Fibroblast of lung (primary cell): ENCODE measurements around the gene DLL1. TPM values are rescaled to one million over a fixed set of nuclear protein-coding genes. Genes with fewer than 3 reads are reported as not detected.

Experiments
- DNase-seq, 2 donors: peaks; one replicate each; pipeline versions ENCODE4 v3.0.0 to v3.0.0-alpha.2; 2010; ENCODE audit warnings: low read depth in 2 of 2
- H2AFZ ChIP-seq: 2 replicates; pipeline ENCODE4 v1.5.1; 2012; ENCODE audit warnings: low read length, control low read depth, inconsistent platforms
- H3K27ac ChIP-seq: 2 replicates; pipeline ENCODE4 v1.5.1; 2011; ENCODE audit warnings: low read length, control low read depth; ENCODE audit not compliant: insufficient read depth
- H3K27me3 ChIP-seq: 2 replicates; pipeline ENCODE4 v1.5.1; 2011; ENCODE audit warnings: mild to moderate bottlenecking, low read length; ENCODE audit not compliant: control insufficient read depth, insufficient read depth
- H3K36me3 ChIP-seq: 2 replicates; pipeline ENCODE4 v1.5.1; 2011; ENCODE audit warnings: low read length; ENCODE audit not compliant: control insufficient read depth, insufficient read depth
- H3K4me1 ChIP-seq: 2 replicates; pipeline ENCODE4 v1.5.1; 2011; ENCODE audit warnings: low read length; ENCODE audit not compliant: control insufficient read depth, insufficient read depth; ENCODE audit errors: extremely low read depth
- H3K4me2 ChIP-seq: 2 replicates; pipeline ENCODE4 v1.5.1; 2011; ENCODE audit warnings: low read length, control low read depth; ENCODE audit not compliant: insufficient read depth; ENCODE audit errors: extremely low read depth
- H3K4me3 ChIP-seq, 4 experiments: fragments of 200-600 bp in 1 of 4; sonication (generic) in 1 of 4; replicated peaks in 1 of 4; 2 replicates each; pipeline ENCODE4 v1.5.1; 2011 to 2016; ENCODE audit warnings: low read length in 4 of 4, low read depth in 3 of 4, mild to moderate bottlenecking in 3 of 4, control low read depth in 2 of 4, inconsistent platforms in 1 of 4, mixed read lengths in 1 of 4; ENCODE audit not compliant: insufficient read depth in 1 of 4; ENCODE audit errors: control extremely low read depth in 1 of 4
- H3K79me2 ChIP-seq: 2 replicates; pipeline ENCODE4 v1.5.1; 2012; ENCODE audit warnings: mild to moderate bottlenecking, low read length, inconsistent platforms; ENCODE audit not compliant: control insufficient read depth, insufficient read depth
- H3K9ac ChIP-seq: 2 replicates; pipeline ENCODE4 v1.5.1; 2011; ENCODE audit warnings: mild to moderate bottlenecking, low read length, control low read depth; ENCODE audit not compliant: insufficient read depth
- H3K9me3 ChIP-seq: 2 replicates; pipeline ENCODE4 v1.5.1; 2012; ENCODE audit warnings: low read depth, low read length; ENCODE audit not compliant: control insufficient read depth, insufficient read depth
- H4K20me1 ChIP-seq: 2 replicates; pipeline ENCODE4 v1.5.1; 2011; ENCODE audit warnings: low read length; ENCODE audit not compliant: control insufficient read depth, insufficient read depth; ENCODE audit errors: extremely low read depth
- CTCF ChIP-seq, 2 donors: IDR thresholded peaks in 1 of 2; conservative IDR thresholded peaks in 1 of 2; 1 replicate in 1 of 2; 2 replicates in 1 of 2; pipeline ENCODE4 v1.5.1; 2011 to 2012; ENCODE audit warnings: low read length in 2 of 2, control low read depth in 1 of 2, inconsistent platforms in 1 of 2, low read depth in 1 of 2, mild to moderate bottlenecking in 1 of 2
- EZH2 ChIP-seq: IDR thresholded peaks from 2 replicates; pipeline ENCODE4 v1.5.1; 2012; ENCODE audit warnings: low read length, control low read depth, mild to moderate bottlenecking; ENCODE audit errors: missing control alignments
- polyA plus RNA-seq, 2 donors: library from polyadenylated mRNA; depleted of rRNA in 1 of 2; stranded (reverse) in 1 of 2; unstranded in 1 of 2; fragments of >200 nt; gene quantifications; 2 replicates each; pipeline ENCODE4 v1.2.1, GENCODE V29; 2011 to 2012; ENCODE audit warnings: missing spikeins in 1 of 2
- total RNA-seq: library from RNA; depleted of rRNA; stranded (reverse); fragments of >200 nt; gene quantifications from 2 replicates; pipeline ENCODE4 v1.2.1, GENCODE V29; 2014

The DLL1 gene
- total and polyA plus RNA-seq, 2 donors (not counting 1 experiment from before 2014, with no cell fraction given): 0.69 to 12.4 TPM

- H3K9me3 ChIP-seq: no peaks in the 10 kb centered on the region
- no peaks in the 10 kb centered on the region for H3K27me3 ChIP-seq
- no peak overlapping the region for H2AFZ ChIP-seq
- H3K79me2 ChIP-seq: no peaks in the 10 kb centered on the region
- H3K27ac ChIP-seq: no peak overlapping the region
- no peak overlapping the region for H3K4me2 ChIP-seq
- no peak overlapping the region for H3K9ac ChIP-seq
- no peaks in the 10 kb centered on the region for H3K36me3 ChIP-seq
- H3K4me3 ChIP-seq: no peak overlapping the region
- TF ChIP-seq CTCF (conservative IDR thresholded peaks at IDR 0.05 in 1 of 2, IDR thresholded peaks at IDR 0.05 in 1 of 2; ENCODE audit: low read depth in 1 of 2, low read length in 2 of 2) (no peak), EZH2 (no peak)
- no peak for DNase-seq
- H4K20me1 ChIP-seq: no peaks in the 10 kb centered on the region
- H3K4me1 ChIP-seq: no peaks in the 10 kb centered on the region
Observed at GRCh38 chr6:170250455-170250854, 40.4 kb downstream of the DLL1 start.

- DNase-seq: no peak
- Histone ChIP-seq H4K20me1 (no peaks in the 10 kb centered on the region), H3K4me3 (no peak overlapping the region), H3K4me2 (no peak overlapping the region), H3K79me2 (no peaks in the 10 kb centered on the region), H3K9me3 (no peaks in the 10 kb centered on the region), H3K9ac (no peak overlapping the region), H2AFZ (no peak overlapping the region), H3K27me3 (no peaks in the 10 kb centered on the region), H3K4me1 (no peaks in the 10 kb centered on the region), H3K27ac (no peak overlapping the region), H3K36me3 (no peaks in the 10 kb centered on the region)
- TF ChIP-seq CTCF (conservative IDR thresholded peaks at IDR 0.05 in 1 of 2, IDR thresholded peaks at IDR 0.05 in 1 of 2; ENCODE audit: low read depth in 1 of 2, low read length in 2 of 2): no peak
- no peak for TF ChIP-seq EZH2
Observed at GRCh38 chr6:170249817-170250216, 41.1 kb downstream of the DLL1 start.

- no peaks in the 10 kb centered on the region for H3K9me3 ChIP-seq
- no peak for DNase-seq
- H3K4me3 ChIP-seq: no peak overlapping the region
- H3K36me3 ChIP-seq: no peaks in the 10 kb centered on the region
- H3K27ac ChIP-seq: no peak overlapping the region
- H3K9ac ChIP-seq: no peak overlapping the region
- H3K4me1 ChIP-seq: no peaks in the 10 kb centered on the region
- H3K79me2 ChIP-seq: no peaks in the 10 kb centered on the region
- no peak overlapping the region for H2AFZ ChIP-seq
- no peak for TF ChIP-seq CTCF (conservative IDR thresholded peaks at IDR 0.05 in 1 of 2, IDR thresholded peaks at IDR 0.05 in 1 of 2; ENCODE audit: low read depth in 1 of 2, low read length in 2 of 2)
- TF ChIP-seq EZH2: no peak
- H4K20me1 ChIP-seq: no peaks in the 10 kb centered on the region
- no peak overlapping the region for H3K4me2 ChIP-seq
- H3K27me3 ChIP-seq: no peaks in the 10 kb centered on the region
Observed at GRCh38 chr6:170248861-170249600, 41.8 kb downstream of the DLL1 start.
